Measurements from ENCODE around the gene ITGBL1. TPM values are rescaled to one million over a fixed set of nuclear protein-coding genes. Genes with fewer than 3 reads are reported as not detected.

Gene ITGBL1
- total and polyA plus RNA-seq, 2 donors (not counting 3 experiments of a cell fraction or from before 2014, with no cell fraction given) = 4.6 to 8.8 TPM

GRCh38 chr13:101408154-101408553 is 44.3 kb upstream of the ITGBL1 start:
- BruUV-seq (replicated peaks) = no TSS peak
- no peak overlapping the region for H3K27ac ChIP-seq (ENCODE audit: insufficient read depth, low read depth, low read length)
- FAIRE-seq (peak; percentile 18), DNase-seq (ENCODE audit: low read depth, low spot score) (no peak)
- dilution Hi-C loops (cut with MboI; ENCODE audit: extremely low pct_ligation_motif_present, low sequenced_read_pairs) = no loop called here
- CTCF ChIA-PET = no interaction called here
- H3K9me3 ChIP-seq (replicated peaks; ENCODE audit: control insufficient read depth, insufficient read depth, low read length) = no peaks in the 10 kb centered on the region
- no peaks in the 10 kb centered on the region for H3K4me1 ChIP-seq (ENCODE audit: control insufficient read depth, extremely low read depth, insufficient read depth, low read length)
- no peaks in the 10 kb centered on the region for H4K20me1 ChIP-seq (replicated peaks; ENCODE audit: control insufficient read depth, extremely low read depth, insufficient read depth, low read length)
- H3K4me2 ChIP-seq (ENCODE audit: insufficient read depth, low read length) = no peak overlapping the region
- POLR2A ChIA-PET = no interaction called here
- no peak for TF ChIP-seq GATA2 (IDR thresholded peaks at IDR 0.05; ENCODE audit: insufficient read depth, insufficient read length, low read depth, low read length)
- TF ChIP-seq, protein P1, sequence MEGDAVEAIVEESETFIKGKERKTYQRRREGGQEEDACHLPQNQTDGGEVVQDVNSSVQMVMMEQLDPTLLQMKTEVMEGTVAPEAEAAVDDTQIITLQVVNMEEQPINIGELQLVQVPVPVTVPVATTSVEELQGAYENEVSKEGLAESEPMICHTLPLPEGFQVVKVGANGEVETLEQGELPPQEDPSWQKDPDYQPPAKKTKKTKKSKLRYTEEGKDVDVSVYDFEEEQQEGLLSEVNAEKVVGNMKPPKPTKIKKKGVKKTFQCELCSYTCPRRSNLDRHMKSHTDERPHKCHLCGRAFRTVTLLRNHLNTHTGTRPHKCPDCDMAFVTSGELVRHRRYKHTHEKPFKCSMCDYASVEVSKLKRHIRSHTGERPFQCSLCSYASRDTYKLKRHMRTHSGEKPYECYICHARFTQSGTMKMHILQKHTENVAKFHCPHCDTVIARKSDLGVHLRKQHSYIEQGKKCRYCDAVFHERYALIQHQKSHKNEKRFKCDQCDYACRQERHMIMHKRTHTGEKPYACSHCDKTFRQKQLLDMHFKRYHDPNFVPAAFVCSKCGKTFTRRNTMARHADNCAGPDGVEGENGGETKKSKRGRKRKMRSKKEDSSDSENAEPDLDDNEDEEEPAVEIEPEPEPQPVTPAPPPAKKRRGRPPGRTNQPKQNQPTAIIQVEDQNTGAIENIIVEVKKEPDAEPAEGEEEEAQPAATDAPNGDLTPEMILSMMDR (IDR thresholded peaks at IDR 0.05; ENCODE audit: extremely low read depth in 1 of 2, insufficient read depth in 1 of 2, low read depth in 1 of 2, low read length in 2 of 2) = no peak
- no peak for TF ChIP-seq JUN (IDR thresholded peaks at IDR 0.05; ENCODE audit: borderline replicate concordance, insufficient read depth, insufficient read length, low read depth)
- no peak for TF ChIP-seq POLR2A (IDR thresholded peaks at IDR 0.05; ENCODE audit: low read depth, low read length)
- no peak for TF ChIP-seq EZH2 (IDR thresholded peaks at IDR 0.05; ENCODE audit: borderline replicate concordance, low read depth, low read length, severe bottlenecking)
- TF ChIP-seq POLR2AphosphoS5 (IDR thresholded peaks at IDR 0.05; ENCODE audit: insufficient read depth, low read depth, low read length) = no peak
- TF ChIP-seq, protein P2, sequence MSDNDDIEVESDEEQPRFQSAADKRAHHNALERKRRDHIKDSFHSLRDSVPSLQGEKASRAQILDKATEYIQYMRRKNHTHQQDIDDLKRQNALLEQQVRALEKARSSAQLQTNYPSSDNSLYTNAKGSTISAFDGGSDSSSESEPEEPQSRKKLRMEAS (IDR thresholded peaks at IDR 0.05; ENCODE audit: insufficient read depth, insufficient read length) = no peak
- TF ChIP-seq FOS (IDR thresholded peaks at IDR 0.05; ENCODE audit: borderline replicate concordance, insufficient read depth, low read length) = no peak
- no peak for TF ChIP-seq MYC (IDR thresholded peaks at IDR 0.05; ENCODE audit: low read depth, low read length)
- H3K79me2 ChIP-seq (ENCODE audit: control insufficient read depth, insufficient read depth, low read length) = no peaks in the 10 kb centered on the region
- no peaks in the 10 kb centered on the region for H3K36me3 ChIP-seq (ENCODE audit: control insufficient read depth in 2 of 2, extremely low read depth in 1 of 2, insufficient read depth in 2 of 2, low read length in 2 of 2)
- intact Hi-C loops (cut with micrococcal nuclease) = no loop called here
- no peak overlapping the region for H2AFZ ChIP-seq (ENCODE audit: low read depth, low read length)
- H3K4me3 ChIP-seq (replicated peaks in 1 of 3; ENCODE audit: insufficient read depth in 1 of 3, low read depth in 1 of 3, low read length in 3 of 3) = no peak overlapping the region
- H3K9me1 ChIP-seq (replicated peaks; ENCODE audit: control insufficient read depth, extremely low read depth, insufficient read depth, low read length) = no peaks in the 10 kb centered on the region
- no peaks in the 10 kb centered on the region for H3K27me3 ChIP-seq (ENCODE audit: control insufficient read depth in 2 of 2, insufficient read depth in 2 of 2, low read length in 2 of 2)
- no peak overlapping the region for H3K9ac ChIP-seq (replicated peaks; ENCODE audit: extremely low read depth, insufficient read depth, low read length)

Measured in endothelial cell of umbilical vein (primary cell).